ENCODE data around the gene CASS4. TPM values are rescaled to one million over a fixed set of nuclear protein-coding genes. Genes with fewer than 3 reads are reported as not detected.

The CASS4 gene
- total RNA-seq, 1 experiment from 2014 or later, result 0.15 TPM

GRCh38 chr20:56469077-56469449, 57.0 kb downstream of the CASS4 start:
- Histone ChIP-seq H3K27me3 (ENCODE audit: control insufficient read depth, insufficient read depth, low read length) (no peaks in the 10 kb centered on the region), H3K4me1 (ENCODE audit: control insufficient read depth, insufficient read depth, low read length) (peaks cover 9% of the 10 kb centered on the region; the same call in 1 of the 2 replicates), H3K9me3 (ENCODE audit: control insufficient read depth, insufficient read depth, low read depth, low read length) (no peaks in the 10 kb centered on the region), H3K36me3 (ENCODE audit: control insufficient read depth, insufficient read depth, low read length) (peaks cover 6% of the 10 kb centered on the region; the same call in 1 of the 2 replicates), H3K4me3 (ENCODE audit: low read depth in 2 of 2, low read length in 2 of 2) (peak overlapping the region; percentile 95 to 98), H3K27ac (ENCODE audit: low read length) (peak overlapping the region; percentile 95)
- TF ChIP-seq TCF7L2 (IDR thresholded peaks at IDR 0.05; ENCODE audit: low read depth, low read length) (no peak), REST (IDR thresholded peaks at IDR 0.05; ENCODE audit: insufficient read depth in 1 of 2, low read depth in 2 of 2, low read length in 1 of 2) (no peak), SIN3A (IDR thresholded peaks at IDR 0.05; ENCODE audit: borderline replicate concordance, insufficient read depth, low read depth, low read length) (no peak), CTCF (IDR thresholded peaks at IDR 0.05) (no peak), POLR2AphosphoS5 (IDR thresholded peaks at IDR 0.05; ENCODE audit: low read depth, low read length) (no peak)
- BruUV-seq (replicated peaks), result TSS peak; percentile 87
- ChIA-PET CTCF (no interaction called here), POLR2A (interaction anchor here (0.6 kb wide), 1 partner anchor 45 kb away, joined by 13 read pairs; no protein-coding TSS in a partner anchor)
- in situ Hi-C loops (cut with HindIII; ENCODE audit: low pct_unique_long_range_greater_than_20kb, low sequenced_read_pairs), result no loop called here
- intact Hi-C loops (cut with micrococcal nuclease; ENCODE audit: unreplicated experiment), result no loop called here
- ATAC-seq (no peak), DNase-seq (ENCODE audit: low read depth, low spot score) (no peak)

GRCh38 chr20:56483970-56484369, 71.9 kb downstream of the CASS4 start:
- no peaks in the 10 kb centered on the region for H3K9me3 ChIP-seq (ENCODE audit: control insufficient read depth, insufficient read depth, low read depth, low read length)
- intact Hi-C loops (cut with micrococcal nuclease; ENCODE audit: unreplicated experiment), result no loop called here
- ATAC-seq (no peak), DNase-seq (ENCODE audit: low read depth, low spot score) (no peak)
- H3K4me1 ChIP-seq (ENCODE audit: control insufficient read depth, insufficient read depth, low read length), result no peaks in the 10 kb centered on the region
- in situ Hi-C loops (cut with HindIII; ENCODE audit: low pct_unique_long_range_greater_than_20kb, low sequenced_read_pairs), result no loop called here
- BruUV-seq (replicated peaks), result no TSS peak
- ChIA-PET POLR2A (no interaction called here), CTCF (no interaction called here)
- TF ChIP-seq POLR2AphosphoS5 (IDR thresholded peaks at IDR 0.05; ENCODE audit: low read depth, low read length) (no peak), REST (IDR thresholded peaks at IDR 0.05; ENCODE audit: insufficient read depth in 1 of 2, low read depth in 2 of 2, low read length in 1 of 2) (no peak), SIN3A (IDR thresholded peaks at IDR 0.05; ENCODE audit: borderline replicate concordance, insufficient read depth, low read depth, low read length) (no peak), CTCF (IDR thresholded peaks at IDR 0.05) (no peak), TCF7L2 (IDR thresholded peaks at IDR 0.05; ENCODE audit: low read depth, low read length) (no peak)
- no peaks in the 10 kb centered on the region for H3K36me3 ChIP-seq (ENCODE audit: control insufficient read depth, insufficient read depth, low read length)
- no peaks in the 10 kb centered on the region for H3K27me3 ChIP-seq (ENCODE audit: control insufficient read depth, insufficient read depth, low read length)
- H3K4me3 ChIP-seq (ENCODE audit: low read depth in 2 of 2, low read length in 2 of 2), result no peak overlapping the region
- H3K27ac ChIP-seq (ENCODE audit: low read length), result no peak overlapping the region

Measured in Panc1 (cell line).